Neural cell (in vitro differentiated cells): Measurements from ENCODE around the gene TOP1. TPM values are rescaled to one million over a fixed set of nuclear protein-coding genes. Genes with fewer than 3 reads are reported as not detected.

ENCODE experiments used
- H2AFZ ChIP-seq: fragments of 200-600, 300-800 bp; sonication (generic), shearing (Covaris generic); 2 replicates; pipeline ENCODE4 v1.6.0; 2014; ENCODE audit warnings: low read depth, mild to moderate bottlenecking, antibody characterized with exemption, low read length, moderate library complexity
- H3F3A ChIP-seq: fragments of 200-600 bp; shearing (Covaris generic); 2 replicates; pipeline ENCODE4 v1.6.1; 2016; ENCODE audit warnings: mild to moderate bottlenecking, moderate library complexity, mixed read lengths, antibody characterized with exemption, low read length; ENCODE audit not compliant: insufficient read depth, poor library complexity, severe bottlenecking
- H3K27ac ChIP-seq: fragments of 200-600, 300-800 bp; sonication (generic), shearing (Covaris generic); 2 replicates; pipeline ENCODE4 v1.5.1; 2014; ENCODE audit warnings: mild to moderate bottlenecking, low read length, moderate library complexity
- H3K27me3 ChIP-seq: fragments of 300-800, 200-600 bp; sonication (generic), shearing (Covaris generic); 2 replicates; pipeline ENCODE4 v1.6.0; 2014; ENCODE audit warnings: mild to moderate bottlenecking, low read depth, low read length, moderate library complexity; ENCODE audit not compliant: insufficient read depth
- H3K36me3 ChIP-seq: fragments of 300-800, 200-600 bp; sonication (generic), shearing (Covaris generic); 2 replicates; pipeline ENCODE4 v1.5.1; 2014; ENCODE audit warnings: mild to moderate bottlenecking, antibody characterized with exemption, low read length, moderate library complexity; ENCODE audit not compliant: insufficient read depth
- H3K4me2 ChIP-seq: fragments of 300-800, 200-600 bp; sonication (generic), shearing (Covaris generic); 2 replicates; pipeline ENCODE4 v1.6.0; 2014; ENCODE audit warnings: mild to moderate bottlenecking, low read length
- H3K4me3 ChIP-seq: fragments of 300-800, 200-600 bp; sonication (generic), shearing (Covaris generic); 2 replicates; pipeline ENCODE4 v1.5.1; 2014; ENCODE audit warnings: mild to moderate bottlenecking, low read length, moderate library complexity
- H3K79me2 ChIP-seq: fragments of 200-600 bp; shearing (Covaris generic); replicated peaks from 2 replicates; pipeline ENCODE4 v1.6.0; 2014; ENCODE audit warnings: mild to moderate bottlenecking, low read length, moderate library complexity; ENCODE audit not compliant: insufficient read depth
- H3K9ac ChIP-seq: fragments of 300-800, 200-600 bp; sonication (generic), shearing (Covaris generic); 2 replicates; pipeline ENCODE4 v1.6.1; 2016; ENCODE audit warnings: mild to moderate bottlenecking, low read length, mixed read lengths
- H3K9me2 ChIP-seq: fragments of 200-600 bp; shearing (Covaris generic); 2 replicates; pipeline ENCODE4 v1.6.1; 2016; ENCODE audit warnings: mild to moderate bottlenecking, low read length, mixed read lengths; ENCODE audit not compliant: insufficient read depth
- H3K9me3 ChIP-seq: fragments of 200-600, 300-800 bp; sonication (generic), shearing (Covaris generic); 2 replicates; pipeline ENCODE4 v1.6.1; 2016; ENCODE audit warnings: mild to moderate bottlenecking, mixed run types, low read length, moderate library complexity, mixed read lengths
- H4K20me1 ChIP-seq: fragments of 200-600 bp; shearing (Covaris generic); 2 replicates; pipeline ENCODE4 v1.6.1; 2016; ENCODE audit warnings: mild to moderate bottlenecking, mixed run types; ENCODE audit not compliant: insufficient read depth
- CTCF ChIP-seq: fragments of 450-650 bp; IDR thresholded peaks from 2 replicates; pipeline ENCODE4 v1.5.1; 2014; ENCODE audit warnings: antibody characterized with exemption, mild to moderate bottlenecking, moderate library complexity; ENCODE audit not compliant: poor library complexity, severe bottlenecking
- EP300 ChIP-seq: fragments of 450-650 bp; conservative IDR thresholded peaks from 2 replicates; pipeline ENCODE4 v1.6.1; 2014; ENCODE audit warnings: antibody characterized with exemption, mild to moderate bottlenecking, moderate library complexity; ENCODE audit not compliant: poor library complexity, severe bottlenecking
- EZH2 ChIP-seq: fragments of 200-600, 300-800 bp; shearing (Covaris generic), sonication (generic); IDR thresholded peaks from 2 replicates; pipeline ENCODE4 v1.6.1; 2014; ENCODE audit warnings: antibody characterized with exemption, low read length, borderline replicate concordance, mild to moderate bottlenecking; ENCODE audit not compliant: insufficient read depth, poor library complexity, severe bottlenecking
- MXI1 ChIP-seq: fragments of 450-650 bp; conservative IDR thresholded peaks from 2 replicates; pipeline ENCODE4 v1.6.1; 2014; ENCODE audit warnings: antibody characterized with exemption, mild to moderate bottlenecking; ENCODE audit not compliant: poor library complexity, severe bottlenecking
- POLR2AphosphoS5 ChIP-seq: IDR thresholded peaks from 2 replicates; pipeline ENCODE4 v1.6.1; 2012
- RAD21 ChIP-seq: fragments of 450-650 bp; conservative IDR thresholded peaks from 2 replicates; pipeline ENCODE4 v1.6.1; 2014; ENCODE audit warnings: antibody characterized with exemption, mild to moderate bottlenecking, moderate library complexity
- REST ChIP-seq: IDR thresholded peaks from 2 replicates; pipeline ENCODE4 v1.6.1; 2012; ENCODE audit warnings: borderline replicate concordance
- SMC3 ChIP-seq: fragments of 450-650 bp; conservative IDR thresholded peaks from 2 replicates; pipeline ENCODE4 v1.6.1; 2014; ENCODE audit warnings: antibody characterized with exemption, mild to moderate bottlenecking, moderate library complexity; ENCODE audit not compliant: poor library complexity
- TAF1 ChIP-seq: IDR thresholded peaks from 2 replicates; pipeline ENCODE4 v1.6.1; 2012; ENCODE audit warnings: low read depth
- polyA plus RNA-seq: library from polyadenylated mRNA; depleted of rRNA; stranded (reverse); fragments of >200 nt; gene quantifications from 2 replicates; pipeline ENCODE4 v1.2.3, GENCODE V29; 2014

The TOP1 gene
- polyA plus RNA-seq, 1 donor from 2014 or later: 33.2 TPM

GRCh38 chr20:41137614-41138474, 109.2 kb downstream of the TOP1 start:
- peak overlapping the region; percentile 71 for H3K27ac ChIP-seq

GRCh38 chr20:41138475-41139226, 110.0 kb downstream of the TOP1 start:
- peak overlapping the region; percentile 81 for H3K4me2 ChIP-seq
- no peaks in the 10 kb centered on the region for H3F3A ChIP-seq
- peak overlapping the region; percentile 71 for H3K27ac ChIP-seq
- TF ChIP-seq EZH2 (no peak), MXI1 (no peak), TAF1 (no peak), EP300 (no peak), RAD21 (no peak), REST (no peak), SMC3 (no peak), CTCF (no peak)
- H3K9ac ChIP-seq: peak overlapping the region; percentile 95
- H3K4me3 ChIP-seq: peak overlapping the region; percentile 87
- no peaks in the 10 kb centered on the region for H3K9me3 ChIP-seq
- peaks cover 32% of the 10 kb centered on the region for H4K20me1 ChIP-seq
- no peaks in the 10 kb centered on the region for H3K27me3 ChIP-seq
- H3K9me2 ChIP-seq: no peaks in the 10 kb centered on the region
- H2AFZ ChIP-seq: no peak overlapping the region
- H3K36me3 ChIP-seq: no peaks in the 10 kb centered on the region
- H3K79me2 ChIP-seq: peaks cover 62% of the 10 kb centered on the region

More at GRCh38 chr20:41137614-41138474, 109.2 kb downstream of the TOP1 start:
- Histone ChIP-seq H3K4me2 (peak overlapping the region; percentile 81), H3K27me3 (no peaks in the 10 kb centered on the region), H3K9me3 (no peaks in the 10 kb centered on the region), H3K4me3 (peak overlapping the region; percentile 87), H2AFZ (no peak overlapping the region), H3K79me2 (peaks cover 54% of the 10 kb centered on the region), H4K20me1 (peaks cover 31% of the 10 kb centered on the region), H3K9ac (peak overlapping the region; percentile 95), H3K9me2 (no peaks in the 10 kb centered on the region), H3F3A (no peaks in the 10 kb centered on the region), H3K36me3 (no peaks in the 10 kb centered on the region)
- TF ChIP-seq SMC3 (no peak), TAF1 (no peak), REST (peak; percentile 52), MXI1 (peak; percentile 72), RAD21 (no peak), POLR2AphosphoS5 (no peak)
